GM12878 (cell line): ENCODE measurements around the gene NADSYN1. TPM values are rescaled to one million over a fixed set of nuclear protein-coding genes. Genes with fewer than 3 reads are reported as not detected.

Source experiments
- ATAC-seq: fragments of 200-7000 bp; cut with Tn5 transposase; 3 replicates; pipeline ENCODE4 v1.9.1; 2020; ENCODE audit warnings: mild to moderate bottlenecking, moderate library complexity
- BruUV-seq: library from RNA; stranded (reverse); fragments of 400-500 nt; replicated peaks from 2 replicates; lab custom pipeline; 2021; lab: Mats Ljungman, UMichigan
- CTCF ChIA-PET: fragments of 300-600 bp; sonication (Branson Sonifier 250); formaldehyde crosslinking; extraction: SDS; loops from one replicate; lab custom pipeline; 2021; ENCODE audit warnings: inconsistent platforms; lab: Yijun Ruan, JAX
- POLR2A ChIA-PET: fragments of 350-600 bp; formaldehyde crosslinking; extraction: SDS; loops from one replicate; lab custom pipeline; 2021; ENCODE audit warnings: inconsistent platforms; lab: Charles Lee
- RAD21 ChIA-PET: fragments of 300-600 bp; sonication (Branson Sonifier 250); formaldehyde crosslinking; loops from one replicate; lab custom pipeline; 2023; ENCODE audit warnings: antibody characterized with exemption; ENCODE audit not compliant: unreplicated experiment; lab: Charles Lee
- SMC1A ChIA-PET: fragments of 300-600 bp; sonication (Branson Sonifier 250); formaldehyde crosslinking; loops from one replicate; lab custom pipeline; 2023; ENCODE audit not compliant: unreplicated experiment, uncharacterized antibody; lab: Charles Lee
- DNase-seq: peaks from one replicate; pipeline ENCODE4 v3.0.0-alpha.2; 2011; ENCODE audit warnings: low read depth, low spot score
- FAIRE-seq: peaks from 3 replicates; lab custom pipeline; 2011; peaks lifted over from hg19 to GRCh38; lab: Jason Lieb, UNC
- H2AFZ ChIP-seq: 2 replicates; pipeline ENCODE4 v1.6.0; 2011; ENCODE audit warnings: low read depth, low read length, control low read depth; ENCODE audit not compliant: control insufficient read depth
- H3K27ac ChIP-seq: 2 replicates; pipeline ENCODE4 v1.5.1; 2011; ENCODE audit warnings: control low read depth; ENCODE audit not compliant: control insufficient read depth, insufficient read depth
- H3K27me3 ChIP-seq, 2 experiments: replicated peaks in 1 of 2; 2 replicates each; pipeline versions ENCODE4 v1.6.0 to v1.6.1; 2011; ENCODE audit warnings: low read length in 1 of 2; ENCODE audit not compliant: control insufficient read depth in 2 of 2, insufficient read depth in 2 of 2
- H3K36me3 ChIP-seq, 2 experiments: 2 replicates each; pipeline ENCODE4 v1.5.1; 2011; ENCODE audit warnings: low read length in 1 of 2; ENCODE audit not compliant: control insufficient read depth in 2 of 2, insufficient read depth in 2 of 2
- H3K4me1 ChIP-seq: 2 replicates; pipeline ENCODE4 v1.6.1; 2011; ENCODE audit warnings: mild to moderate bottlenecking, low read length, moderate library complexity, mixed read lengths; ENCODE audit not compliant: control insufficient read depth, insufficient read depth
- H3K4me2 ChIP-seq: 2 replicates; pipeline ENCODE4 v1.6.0; 2011; ENCODE audit warnings: control low read depth; ENCODE audit not compliant: control insufficient read depth, insufficient read depth
- H3K4me3 ChIP-seq: fragments of 200-600 bp; sonication (generic); 2 replicates; pipeline ENCODE4 v1.5.1; 2016
- H3K79me2 ChIP-seq: 2 replicates; pipeline ENCODE4 v1.6.0; 2011; ENCODE audit warnings: low read length; ENCODE audit not compliant: control insufficient read depth, insufficient read depth
- H3K9ac ChIP-seq: 2 replicates; pipeline ENCODE4 v1.8.0; 2011; ENCODE audit warnings: low read length, control low read depth, mixed read lengths; ENCODE audit not compliant: control insufficient read depth, insufficient read depth
- H3K9me3 ChIP-seq: replicated peaks from 3 replicates; pipeline ENCODE4 v1.5.1; 2011; ENCODE audit warnings: mild to moderate bottlenecking, low read length; ENCODE audit not compliant: control insufficient read depth, insufficient read depth
- H4K20me1 ChIP-seq: 2 replicates; pipeline ENCODE4 v1.6.0; 2011; ENCODE audit not compliant: control insufficient read depth, insufficient read depth
- BMI1 ChIP-seq: fragments of 450-650 bp; IDR thresholded peaks from 2 replicates; pipeline ENCODE4 v1.6.1; 2016; ENCODE audit warnings: mild to moderate bottlenecking, moderate library complexity, borderline replicate concordance
- HCFC1 ChIP-seq: fragments of 150-350 bp; IDR thresholded peaks from 2 replicates; pipeline ENCODE4 v1.6.1; 2014; ENCODE audit warnings: low read length
- POLR2AphosphoS5 ChIP-seq: IDR thresholded peaks from 2 replicates; pipeline ENCODE4 v1.6.1; 2011; ENCODE audit warnings: mild to moderate bottlenecking, low read length, inconsistent platforms
- SMC3 ChIP-seq: IDR thresholded peaks from 2 replicates; pipeline ENCODE4 v1.6.1; 2011; ENCODE audit warnings: low read length, improper control_type of control experiment, borderline replicate concordance
- ZNF217 ChIP-seq: fragments of 450-650 bp; IDR thresholded peaks from 2 replicates; pipeline ENCODE4 v1.6.1; 2017; ENCODE audit warnings: antibody characterized with exemption, mild to moderate bottlenecking
- ZZZ3 ChIP-seq: IDR thresholded peaks from 2 replicates; pipeline ENCODE4 v1.6.1; 2011; ENCODE audit warnings: low read depth; ENCODE audit not compliant: control insufficient read depth, insufficient read length
- WGBS: methylation state at CpG from one replicate; pipeline ENCODE4 v1.1.6; 2016; ENCODE audit warnings: low lambda C conversion rate; ENCODE audit not compliant: insufficient replicate concordance, insufficient coverage; ENCODE audit errors: missing lambda C conversion rate; 5-methylcytosine and 5-hydroxymethylcytosine counted together
- in situ Hi-C: fragments of 300-500 bp; cut with MboI; formaldehyde crosslinking; loops from 9 replicates; pipeline ENCODE4 v1.14.3; 2018; ENCODE audit warnings: mixed read lengths
- intact Hi-C: fragments of 100-400 bp; cut with micrococcal nuclease; formaldehyde crosslinking; loops from one replicate; pipeline ENCODE4 v1.14.2; 2022; ENCODE audit not compliant: unreplicated experiment
- polyA plus RNA-seq, 11 experiments: library from polyadenylated mRNA; depleted of rRNA in 4 of 11; unstranded in 6 of 11; stranded (reverse) in 5 of 11; fragments of >200 nt; fragmentation: Nextera tagmentation in 4 of 11; fragmentation: Illumina TruSeq in 1 of 11; extraction: Ambion mirVana in 4 of 11; extraction: Trizol in 1 of 11; gene quantifications; 1 replicate in 1 of 11; 2 replicates in 10 of 11; pipeline versions ENCODE4 v1.2.1 to v1.2.3, GENCODE V29; 2011 to 2016; ENCODE audit warnings: inconsistent platforms in 2 of 11, missing spikeins in 2 of 11, low read depth in 1 of 11
- total RNA-seq, 4 experiments: library from RNA; depleted of rRNA in 3 of 4; stranded (reverse); fragments of >200 nt in 3 of 4; fragmentation: Illumina TruSeq in 1 of 4; extraction: Trizol in 1 of 4; gene quantifications; 2 replicates each; pipeline versions ENCODE4 v1.2.1 to v1.2.3, GENCODE V29; 2013 to 2021
- TF ChIP-seq, protein P1 (sequence below): fragments of 450-650 bp; formaldehyde crosslinking; IDR thresholded peaks from 2 replicates; pipeline ENCODE4 v1.4.0; 2020; ENCODE audit warnings: mild to moderate bottlenecking, moderate library complexity

Gene NADSYN1
- total and polyA plus RNA-seq, 10 of the 15 experiments (the other 5 are each of a cell fraction or from before 2014, with no cell fraction given), result 12.2 to 90.2 (median 69.5) TPM

DNA sequence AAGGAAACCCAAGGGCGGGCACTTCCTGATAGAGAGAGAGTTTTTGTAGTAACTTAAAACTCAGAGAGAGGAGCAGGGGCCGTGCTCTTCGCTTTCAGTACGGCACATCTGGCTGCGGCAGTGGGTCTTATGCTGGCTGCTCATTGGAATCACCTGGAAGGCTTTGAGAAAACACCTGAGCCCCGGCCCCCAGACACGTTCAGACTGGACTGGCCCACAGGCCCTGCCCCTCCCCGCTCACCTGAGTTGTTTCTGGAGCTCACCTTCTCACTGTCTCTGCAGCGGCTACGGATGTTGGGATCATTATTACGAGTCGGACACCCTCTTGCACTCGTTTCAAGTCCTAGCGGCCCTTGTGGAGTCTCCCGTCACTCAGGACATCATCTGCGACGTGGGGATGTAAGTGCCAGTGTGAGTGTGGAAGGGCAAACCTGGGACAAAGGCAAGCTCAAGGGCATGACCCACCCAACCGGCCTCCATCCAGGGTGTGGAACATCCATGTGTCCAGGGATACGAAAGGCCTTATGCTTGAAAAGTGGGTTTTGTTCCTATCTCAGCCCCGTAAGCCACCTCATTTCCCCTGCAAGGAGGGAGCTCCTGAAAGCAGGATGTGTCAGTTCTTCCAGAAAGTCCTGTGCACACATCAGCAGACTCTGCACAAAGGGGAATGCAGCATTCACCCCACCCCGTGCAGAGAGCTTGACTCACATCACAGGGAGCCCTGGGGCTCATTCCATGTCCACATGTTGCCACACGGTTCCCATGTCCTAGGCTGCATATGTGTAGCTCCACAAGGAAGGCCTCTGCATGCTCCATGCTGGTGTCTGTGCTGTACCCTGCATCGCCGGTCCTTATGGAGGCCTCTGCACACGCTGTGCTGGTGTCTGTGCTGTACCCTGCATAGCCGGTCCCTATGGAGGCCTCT, 5.4 kb downstream of the NADSYN1 start (continued):
- TF ChIP-seq, protein P1, sequence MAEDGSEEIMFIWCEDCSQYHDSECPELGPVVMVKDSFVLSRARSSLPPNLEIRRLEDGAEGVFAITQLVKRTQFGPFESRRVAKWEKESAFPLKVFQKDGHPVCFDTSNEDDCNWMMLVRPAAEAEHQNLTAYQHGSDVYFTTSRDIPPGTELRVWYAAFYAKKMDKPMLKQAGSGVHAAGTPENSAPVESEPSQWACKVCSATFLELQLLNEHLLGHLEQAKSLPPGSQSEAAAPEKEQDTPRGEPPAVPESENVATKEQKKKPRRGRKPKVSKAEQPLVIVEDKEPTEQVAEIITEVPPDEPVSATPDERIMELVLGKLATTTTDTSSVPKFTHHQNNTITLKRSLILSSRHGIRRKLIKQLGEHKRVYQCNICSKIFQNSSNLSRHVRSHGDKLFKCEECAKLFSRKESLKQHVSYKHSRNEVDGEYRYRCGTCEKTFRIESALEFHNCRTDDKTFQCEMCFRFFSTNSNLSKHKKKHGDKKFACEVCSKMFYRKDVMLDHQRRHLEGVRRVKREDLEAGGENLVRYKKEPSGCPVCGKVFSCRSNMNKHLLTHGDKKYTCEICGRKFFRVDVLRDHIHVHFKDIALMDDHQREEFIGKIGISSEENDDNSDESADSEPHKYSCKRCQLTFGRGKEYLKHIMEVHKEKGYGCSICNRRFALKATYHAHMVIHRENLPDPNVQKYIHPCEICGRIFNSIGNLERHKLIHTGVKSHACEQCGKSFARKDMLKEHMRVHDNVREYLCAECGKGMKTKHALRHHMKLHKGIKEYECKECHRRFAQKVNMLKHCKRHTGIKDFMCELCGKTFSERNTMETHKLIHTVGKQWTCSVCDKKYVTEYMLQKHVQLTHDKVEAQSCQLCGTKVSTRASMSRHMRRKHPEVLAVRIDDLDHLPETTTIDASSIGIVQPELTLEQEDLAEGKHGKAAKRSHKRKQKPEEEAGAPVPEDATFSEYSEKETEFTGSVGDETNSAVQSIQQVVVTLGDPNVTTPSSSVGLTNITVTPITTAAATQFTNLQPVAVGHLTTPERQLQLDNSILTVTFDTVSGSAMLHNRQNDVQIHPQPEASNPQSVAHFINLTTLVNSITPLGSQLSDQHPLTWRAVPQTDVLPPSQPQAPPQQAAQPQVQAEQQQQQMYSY (CRISPR knock-in tag), result no peak
- TF ChIP-seq SMC3 (no peak), ZZZ3 (no peak), BMI1 (no peak), ZNF217 (no peak)

DNA sequence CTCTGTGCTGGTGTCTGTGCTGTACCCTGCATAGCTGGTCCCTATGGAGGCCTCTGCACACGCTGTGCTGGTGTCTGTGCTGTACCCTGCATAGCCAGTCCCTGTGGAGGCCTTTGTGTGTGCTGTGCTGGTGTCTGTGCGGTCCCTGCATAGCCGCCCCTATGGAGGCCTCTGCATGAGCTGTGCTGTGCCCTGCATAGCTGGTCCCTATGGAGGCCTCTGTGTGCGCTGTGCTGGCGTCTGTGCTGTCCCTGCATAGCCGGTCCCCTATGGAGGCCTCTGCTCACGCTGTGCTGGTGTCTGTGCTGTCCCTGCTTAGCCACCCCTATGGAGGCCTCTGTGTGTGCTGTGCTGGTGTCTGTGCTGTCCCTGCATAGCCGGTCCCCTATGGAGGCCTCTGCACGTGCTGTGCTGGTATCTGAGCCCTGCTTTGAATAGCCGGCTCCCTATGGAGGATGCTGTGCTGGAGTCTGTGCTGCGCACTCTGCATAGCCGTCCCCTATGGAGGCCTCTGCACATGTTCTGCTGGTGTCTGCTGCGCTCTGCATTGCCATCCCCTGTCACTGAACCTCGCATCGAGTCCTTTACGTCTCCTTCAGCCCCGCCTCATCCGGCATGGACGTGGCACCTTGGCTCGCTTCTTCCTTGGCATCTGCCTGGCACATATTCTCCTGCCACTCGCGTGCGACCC, 6.2 kb downstream of the NADSYN1 start:
- POLR2A ChIA-PET, result no interaction called here
- intact Hi-C loops (no loop called here), in situ Hi-C loops (no loop called here)
- H4K20me1 ChIP-seq, result no peaks in the 10 kb centered on the region
- H3K4me1 ChIP-seq, result no peaks in the 10 kb centered on the region
- H2AFZ ChIP-seq, result no peak overlapping the region
- WGBS, result 96% methylated on average over 23 of the region's 23 CpGs
- no peaks in the 10 kb centered on the region for H3K27me3 ChIP-seq
- peaks cover 27 to 33% of the 10 kb centered on the region in 2 experiments for H3K36me3 ChIP-seq
- SMC1A ChIA-PET, result no interaction called here
- H3K9ac ChIP-seq, result no peak overlapping the region
- H3K4me2 ChIP-seq, result no peak overlapping the region
- CTCF ChIA-PET, result no interaction called here
- H3K9me3 ChIP-seq, result no peaks in the 10 kb centered on the region
- ATAC-seq (no peak), DNase-seq (no peak), FAIRE-seq (no peak)
- H3K4me3 ChIP-seq, result no peak overlapping the region
- TF ChIP-seq POLR2AphosphoS5 (peak; percentile 40; the same call in 1 of the 2 replicates), HCFC1 (no peak)
- RAD21 ChIA-PET, result no interaction called here
- no peak overlapping the region for H3K27ac ChIP-seq
- H3K79me2 ChIP-seq, result peaks cover 13% of the 10 kb centered on the region
- no TSS peak for BruUV-seq
